ENCODE data around the gene C14orf132. TPM values are rescaled to one million over a fixed set of nuclear protein-coding genes. Genes with fewer than 3 reads are reported as not detected.

Gene C14orf132
- total and polyA plus RNA-seq, 9 of the 15 experiments (the other 6 are each of a cell fraction or from before 2014, with no cell fraction given) = not detected

GRCh38 chr14:96094656-96095055 is 55.5 kb downstream of the C14orf132 start:
- WGBS (ENCODE audit: insufficient coverage, low coverage, missing lambda C conversion rate) = 0% methylated on average over 2 of the region's 5 CpGs
- no peak overlapping the region for H3K27ac ChIP-seq (ENCODE audit: extremely low read depth, low read depth, low read length)
- no peaks in the 10 kb centered on the region for H3K4me1 ChIP-seq (replicated peaks in 1 of 2; ENCODE audit: control insufficient read depth in 2 of 2, insufficient read depth in 2 of 2, low read length in 2 of 2)
- DNase-seq (ENCODE audit: extremely low read depth in 1 of 4, low spot score in 3 of 4) (no peak), ATAC-seq (no peak), FAIRE-seq (no peak)
- in situ Hi-C loops (cut with MboI) (loop anchor here (5.0 kb wide), 1 partner anchor 183 kb away; no protein-coding TSS in a partner anchor), intact Hi-C loops (cut with micrococcal nuclease) (no loop called here)
- no peaks in the 10 kb centered on the region for H3K9me3 ChIP-seq (replicated peaks; ENCODE audit: control insufficient read depth, insufficient read depth, low read depth, low read length)
- no TSS peak for BruUV-seq (replicated peaks)
- ChIA-PET POLR2A (no interaction called here), CTCF (ENCODE audit: low intra/inter-chr PET ratio) (no interaction called here)
- H3K9ac ChIP-seq (ENCODE audit: insufficient read depth in 1 of 2, low read depth in 2 of 2, low read length in 2 of 2) = no peak overlapping the region
- no peaks in the 10 kb centered on the region for H3K36me3 ChIP-seq (ENCODE audit: control insufficient read depth, insufficient read depth, low read length)
- no peaks in the 10 kb centered on the region for H3K9me1 ChIP-seq (ENCODE audit: control insufficient read depth, insufficient read depth, low read length)
- H4K20me1 ChIP-seq (replicated peaks; ENCODE audit: control insufficient read depth, insufficient read depth, low read length) = no peaks in the 10 kb centered on the region
- no peaks in the 10 kb centered on the region for H3K79me2 ChIP-seq (ENCODE audit: control insufficient read depth, insufficient read depth, low read length)
- H2AFZ ChIP-seq (ENCODE audit: low read depth, low read length) = no peak overlapping the region
- H3K4me2 ChIP-seq (ENCODE audit: insufficient read depth, low read length) = no peak overlapping the region
- H3K4me3 ChIP-seq = no peak overlapping the region
- peaks cover 0 to 14% of the 10 kb centered on the region in 2 experiments; a peak in 2 of 5 replicates for H3K27me3 ChIP-seq (ENCODE audit: control insufficient read depth in 2 of 2, insufficient read depth in 2 of 2, low read length in 2 of 2)
- TF ChIP-seq ZFP36 (IDR thresholded peaks at IDR 0.05; ENCODE audit: low read depth, low read length, partially characterized antibody) (peak; percentile 13), ARID2 (IDR thresholded peaks at IDR 0.05) (no peak)

- ChIA-PET CTCF (ENCODE audit: low intra/inter-chr PET ratio) (no interaction called here), POLR2A (no interaction called here)
- intact Hi-C loops (cut with micrococcal nuclease) (no loop called here), in situ Hi-C loops (cut with MboI) (loop anchor here (5.0 kb wide), 1 partner anchor 182 kb away; no protein-coding TSS in a partner anchor)
- FAIRE-seq = no peak
- no TSS peak for BruUV-seq (replicated peaks)
- H3K4me3 ChIP-seq = no peak overlapping the region
- WGBS (ENCODE audit: insufficient coverage, low coverage, missing lambda C conversion rate) = 0% methylated on average over 2 of the region's 3 CpGs
- H3K27me3 ChIP-seq (ENCODE audit: control insufficient read depth in 2 of 2, insufficient read depth in 2 of 2, low read length in 2 of 2) = peaks cover 0 to 11% of the 10 kb centered on the region in 2 experiments; a peak in 2 of 5 replicates
- no peak overlapping the region for H3K27ac ChIP-seq (ENCODE audit: extremely low read depth, low read depth, low read length)
- peaks cover 0 to under 1% of the 10 kb centered on the region in 2 experiments; a peak in 1 of 5 replicates for H3K4me1 ChIP-seq (replicated peaks in 1 of 2; ENCODE audit: control insufficient read depth in 2 of 2, insufficient read depth in 2 of 2, low read length in 2 of 2)
- no peaks in the 10 kb centered on the region for H4K20me1 ChIP-seq (replicated peaks; ENCODE audit: control insufficient read depth, insufficient read depth, low read length)
- H2AFZ ChIP-seq (ENCODE audit: low read depth, low read length) = no peak overlapping the region
- H3K36me3 ChIP-seq (ENCODE audit: control insufficient read depth, insufficient read depth, low read length) = no peaks in the 10 kb centered on the region
- H3K9me3 ChIP-seq (replicated peaks; ENCODE audit: control insufficient read depth, insufficient read depth, low read depth, low read length) = no peaks in the 10 kb centered on the region
- H3K4me2 ChIP-seq (ENCODE audit: insufficient read depth, low read length) = no peak overlapping the region
- no peaks in the 10 kb centered on the region for H3K9me1 ChIP-seq (ENCODE audit: control insufficient read depth, insufficient read depth, low read length)
- ATAC-seq = no peak
- no peak for DNase-seq (ENCODE audit: extremely low read depth in 1 of 4, low spot score in 3 of 4)
- no peaks in the 10 kb centered on the region for H3K79me2 ChIP-seq (ENCODE audit: control insufficient read depth, insufficient read depth, low read length)
- H3K9ac ChIP-seq (ENCODE audit: insufficient read depth in 1 of 2, low read depth in 2 of 2, low read length in 2 of 2) = no peak overlapping the region
- TF ChIP-seq ZNF253 (CRISPR knock-in tag; conservative IDR thresholded peaks at IDR 0.05) = no peak
- TF ChIP-seq TRIM24 (IDR thresholded peaks at IDR 0.05) = no peak
- TF ChIP-seq ADNP (tag; IDR thresholded peaks at IDR 0.05) = no peak
- no peak for TF ChIP-seq ZMIZ1 (IDR thresholded peaks at IDR 0.05; ENCODE audit: low read depth in 2 of 2, low read length in 2 of 2)
- TF ChIP-seq CBFA2T2 (conservative IDR thresholded peaks at IDR 0.05) = no peak
- TF ChIP-seq ZNF143 (CRISPR knock-in tag; IDR thresholded peaks at IDR 0.05) = no peak
- TF ChIP-seq RBM39 (optimal IDR thresholded peaks at IDR 0.05; ENCODE audit: low read depth, low read length) = no peak
- TF ChIP-seq MITF (IDR thresholded peaks at IDR 0.05) = no peak
Measured at GRCh38 chr14:96095058-96095457, 55.9 kb downstream of the C14orf132 start.
